GM19239 (cell line): ENCODE measurements around the gene CREBRF.
A peak's percentile ranks its signal among the peaks of the same experiment; 100 is the strongest.
"Not testable (repeated sequence)": the region's sequence is repeated elsewhere in the genome, so short reads cannot be mapped to it uniquely, and the experiment has no call there.

Experiments used
- DNase-seq: peaks from one replicate; pipeline ENCODE4 v3.0.0; 2011; ENCODE audit warnings: low spot score; ENCODE audit not compliant: insufficient read length
- FAIRE-seq: peaks from 2 replicates; lab custom pipeline; 2011; peaks lifted over from hg19 to GRCh38; lab: Jason Lieb, UNC

CREBRF gene

GRCh38 chr5:173055983-173056782 lies at the start of gene CREBRF:
TSS of gene CREBRF (plus strand) at chr5:173056352. CDS start at chr5:173080776, 24,424 bp downstream.
- peak; percentile 72 for DNase-seq
- peak; percentile 93 for FAIRE-seq

GRCh38 chr5:173010021-173010420 lies 46.1 kb upstream of the CREBRF start:
- FAIRE-seq: no peak
- no peak for DNase-seq

GRCh38 chr5:173010547-173011464 lies 45.3 kb upstream of the CREBRF start:
- FAIRE-seq: no peak
- DNase-seq: no peak

- DNase-seq: no peak
- no peak for FAIRE-seq
These were observed 44.6 kb upstream of the CREBRF start for GRCh38 chr5:173011566-173011965.

GRCh38 chr5:173012882-173013281 lies 43.3 kb upstream of the CREBRF start:
- FAIRE-seq (no peak), DNase-seq (no peak)

- FAIRE-seq (no peak), DNase-seq (no peak)
These were observed 41.5 kb upstream of the CREBRF start for GRCh38 chr5:173014671-173015070.

- DNase-seq (no peak), FAIRE-seq (no peak)
These were observed 41.0 kb upstream of the CREBRF start for GRCh38 chr5:173015192-173015591.

GRCh38 chr5:173015598-173016455 lies 40.3 kb upstream of the CREBRF start:
- no peak for FAIRE-seq
- DNase-seq: no peak

- FAIRE-seq (no peak), DNase-seq (no peak)
These were observed 39.5 kb upstream of the CREBRF start for GRCh38 chr5:173016598-173017046.

GRCh38 chr5:173017087-173017486 lies 39.1 kb upstream of the CREBRF start:
- not testable (repeated sequence) for DNase-seq, FAIRE-seq

- no peak for DNase-seq
- no peak for FAIRE-seq
These were observed 37.8 kb upstream of the CREBRF start for GRCh38 chr5:173018358-173018757.

GRCh38 chr5:173020154-173020581 lies 36.0 kb upstream of the CREBRF start:
- FAIRE-seq: no peak
- no peak for DNase-seq

- DNase-seq: no peak
- FAIRE-seq: no peak
These were observed 35.5 kb upstream of the CREBRF start for GRCh38 chr5:173020643-173021042.

- no peak for DNase-seq
- FAIRE-seq: no peak
These were observed 30.5 kb upstream of the CREBRF start for GRCh38 chr5:173025651-173026050.

- no peak for DNase-seq
- FAIRE-seq: no peak
These were observed 28.2 kb upstream of the CREBRF start for GRCh38 chr5:173027905-173028304.

GRCh38 chr5:173028811-173029327 lies 27.3 kb upstream of the CREBRF start:
- FAIRE-seq (no peak), DNase-seq (no peak)

GRCh38 chr5:173029499-173029921 lies 26.6 kb upstream of the CREBRF start:
- no peak for DNase-seq
- FAIRE-seq: no peak

GRCh38 chr5:173032096-173032495 lies 24.1 kb upstream of the CREBRF start:
- not testable (repeated sequence) for FAIRE-seq, DNase-seq

GRCh38 chr5:173032730-173033129 lies 23.4 kb upstream of the CREBRF start:
- DNase-seq (no peak), FAIRE-seq (no peak)

GRCh38 chr5:173033923-173034322 lies 22.2 kb upstream of the CREBRF start:
- FAIRE-seq (peak; percentile 11), DNase-seq (no peak)
